ENCODE data around the gene ASPG. TPM values are rescaled to one million over a fixed set of nuclear protein-coding genes. Genes with fewer than 3 reads are reported as not detected.

The ASPG gene
- total RNA-seq, 1 donor from 2014 or later: not detected

GRCh38 chr14:104103446-104104075 is 18.1 kb downstream of the ASPG start:
- no peak for TF ChIP-seq CTCF (IDR thresholded peaks at IDR 0.05; ENCODE audit: insufficient read depth, low read length, poor library complexity, severe bottlenecking)
- no peaks in the 10 kb centered on the region for H3K36me3 ChIP-seq (ENCODE audit: control insufficient read depth, insufficient read depth, low read length)
- DNase-seq (ENCODE audit: low read depth): no peak
- H3K27me3 ChIP-seq (ENCODE audit: control insufficient read depth, insufficient read depth, low read length): no peaks in the 10 kb centered on the region
- no peak overlapping the region for H3K4me3 ChIP-seq (ENCODE audit: low read depth, low read length)

DNA sequence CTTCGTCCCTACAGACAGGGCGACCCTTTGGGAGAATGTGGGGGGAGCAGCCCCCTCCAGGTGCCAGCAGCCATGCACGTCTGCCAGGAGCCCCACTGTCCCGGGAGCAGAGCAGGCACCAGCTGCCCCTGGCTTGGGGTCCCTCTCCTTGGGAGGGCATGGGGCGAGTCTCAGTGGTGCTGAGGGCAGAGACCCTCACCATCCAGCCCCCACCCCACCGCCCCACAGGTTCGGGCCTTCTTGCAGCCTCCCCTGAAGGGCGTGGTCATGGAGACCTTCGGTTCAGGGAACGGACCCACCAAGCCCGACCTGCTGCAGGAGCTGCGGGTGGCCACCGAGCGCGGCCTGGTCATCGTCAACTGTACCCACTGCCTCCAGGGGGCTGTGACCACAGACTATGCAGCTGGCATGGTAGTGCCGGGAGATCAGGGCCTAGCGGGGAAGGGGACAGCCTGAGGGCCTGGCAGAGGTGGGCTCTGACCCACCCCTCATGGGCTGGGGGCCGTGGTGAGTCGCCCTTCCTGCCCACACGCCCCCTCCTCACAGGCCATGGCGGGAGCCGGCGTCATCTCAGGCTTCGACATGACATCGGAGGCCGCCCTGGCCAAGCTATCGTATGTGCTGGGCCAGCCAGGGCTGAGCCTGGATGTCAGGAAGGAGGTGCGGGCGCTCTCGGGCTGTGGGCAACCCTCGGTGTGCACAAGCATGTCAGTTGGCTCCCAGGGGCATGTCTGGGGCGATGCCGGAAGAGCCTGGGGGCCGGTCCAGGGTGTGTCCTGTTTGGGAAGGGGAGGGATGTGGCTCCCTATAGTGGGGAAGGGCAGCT is 18.8 kb downstream of the ASPG start:
- H3K27me3 ChIP-seq (ENCODE audit: control insufficient read depth, insufficient read depth, low read length): no peaks in the 10 kb centered on the region
- H3K4me3 ChIP-seq (ENCODE audit: low read depth, low read length): no peak overlapping the region
- H3K36me3 ChIP-seq (ENCODE audit: control insufficient read depth, insufficient read depth, low read length): no peaks in the 10 kb centered on the region
- no peak for DNase-seq (ENCODE audit: low read depth)
- TF ChIP-seq CTCF (IDR thresholded peaks at IDR 0.05; ENCODE audit: insufficient read depth, low read length, poor library complexity, severe bottlenecking): no peak

GRCh38 chr14:104105071-104105821 is 19.7 kb downstream of the ASPG start:
- no peak for DNase-seq (ENCODE audit: low read depth)
- Histone ChIP-seq H3K4me3 (ENCODE audit: low read depth, low read length) (no peak overlapping the region), H3K27me3 (ENCODE audit: control insufficient read depth, insufficient read depth, low read length) (no peaks in the 10 kb centered on the region), H3K36me3 (ENCODE audit: control insufficient read depth, insufficient read depth, low read length) (no peaks in the 10 kb centered on the region)
- no peak for TF ChIP-seq CTCF (IDR thresholded peaks at IDR 0.05; ENCODE audit: insufficient read depth, low read length, poor library complexity, severe bottlenecking)

- no peaks in the 10 kb centered on the region for H3K27me3 ChIP-seq (ENCODE audit: control insufficient read depth, insufficient read depth, low read length)
- DNase-seq (ENCODE audit: low read depth): no peak
- TF ChIP-seq CTCF (IDR thresholded peaks at IDR 0.05; ENCODE audit: insufficient read depth, low read length, poor library complexity, severe bottlenecking): no peak
- H3K4me3 ChIP-seq (ENCODE audit: low read depth, low read length): no peak overlapping the region
- H3K36me3 ChIP-seq (ENCODE audit: control insufficient read depth, insufficient read depth, low read length): no peaks in the 10 kb centered on the region
Observed at GRCh38 chr14:104105822-104106470, 20.4 kb downstream of the ASPG start.

DNA sequence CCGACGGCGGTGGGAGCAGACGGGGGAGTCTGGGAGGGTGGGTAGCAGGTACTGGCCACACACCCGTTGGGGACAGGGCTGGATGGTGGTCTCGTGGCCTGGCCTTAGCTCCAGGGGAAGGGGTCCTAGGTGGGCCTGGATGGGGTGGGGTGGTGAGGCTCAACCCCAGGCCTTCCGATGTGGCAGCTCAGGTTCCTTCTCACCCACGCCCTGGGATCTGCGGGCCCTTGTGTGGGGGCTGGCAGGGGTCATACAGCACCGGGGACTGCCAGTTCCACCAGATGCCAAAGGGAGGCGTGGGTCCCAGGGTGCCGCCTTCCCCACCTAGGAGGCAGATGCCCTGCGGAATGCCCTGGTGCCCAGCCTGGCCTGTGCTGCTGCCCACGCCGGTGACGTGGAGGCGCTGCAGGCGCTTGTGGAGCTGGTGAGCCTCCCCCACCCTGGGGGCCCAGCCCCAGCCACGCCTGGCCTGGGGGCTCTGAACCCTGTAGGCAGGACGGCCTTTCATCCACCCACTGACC is 21.0 kb downstream of the ASPG start:
- no peak for TF ChIP-seq CTCF (IDR thresholded peaks at IDR 0.05; ENCODE audit: insufficient read depth, low read length, poor library complexity, severe bottlenecking)
- no peak overlapping the region for H3K4me3 ChIP-seq (ENCODE audit: low read depth, low read length)
- no peaks in the 10 kb centered on the region for H3K36me3 ChIP-seq (ENCODE audit: control insufficient read depth, insufficient read depth, low read length)
- no peak for DNase-seq (ENCODE audit: low read depth)
- H3K27me3 ChIP-seq (ENCODE audit: control insufficient read depth, insufficient read depth, low read length): no peaks in the 10 kb centered on the region
